Activated naive CD4-positive, alpha-beta T cell treated with Interleukin-2 at 50 U/mL for 16 hours (primary cell): Measurements from ENCODE around the gene RSPH1.
"Not testable (repeated sequence)": the region's sequence is repeated elsewhere in the genome, so short reads cannot be mapped to it uniquely, and the experiment has no call there.

Source experiments
- DNase-seq: peaks from one replicate; pipeline ENCODE4 v3.0.0-alpha.2; 2020

Gene RSPH1

GRCh38 chr21:42480736-42481135 lies 15.3 kb downstream of the RSPH1 start:
- no peak for DNase-seq

GRCh38 chr21:42479582-42479981 lies 16.4 kb downstream of the RSPH1 start:
- DNase-seq, result no peak

- DNase-seq, result no peak
Observed at GRCh38 chr21:42478504-42478903, 17.5 kb downstream of the RSPH1 start.

GRCh38 chr21:42476388-42477331 lies 19.4 kb downstream of the RSPH1 start:
- no peak for DNase-seq

- no peak for DNase-seq
Observed at GRCh38 chr21:42475526-42476387, 20.3 kb downstream of the RSPH1 start.

- DNase-seq, result no peak
Observed at GRCh38 chr21:42475036-42475435, 21.0 kb downstream of the RSPH1 start.

GRCh38 chr21:42474043-42474831 lies 21.8 kb downstream of the RSPH1 start:
- DNase-seq, result no peak

GRCh38 chr21:42473498-42474042 lies 22.5 kb downstream of the RSPH1 start:
- DNase-seq, result no peak

- DNase-seq, result no peak
Observed at GRCh38 chr21:42472521-42472920, 23.5 kb downstream of the RSPH1 start.

- no peak for DNase-seq
Observed at GRCh38 chr21:42471716-42472330, 24.2 kb downstream of the RSPH1 start.

GRCh38 chr21:42471206-42471605 lies 24.8 kb downstream of the RSPH1 start:
- DNase-seq, result no peak

- DNase-seq, result not testable (repeated sequence)
Observed at GRCh38 chr21:42469726-42470125, 26.3 kb downstream of the RSPH1 start.

- DNase-seq, result no peak
Observed at GRCh38 chr21:42469272-42469671, 26.8 kb downstream of the RSPH1 start.

- DNase-seq, result no peak
Observed at GRCh38 chr21:42468491-42469131, 27.4 kb downstream of the RSPH1 start.

GRCh38 chr21:42467140-42467983 lies 28.7 kb downstream of the RSPH1 start:
- no peak for DNase-seq

- DNase-seq, result no peak
Observed at GRCh38 chr21:42466700-42467099, 29.3 kb downstream of the RSPH1 start.

GRCh38 chr21:42465803-42466127 lies 30.3 kb downstream of the RSPH1 start:
- no peak for DNase-seq

GRCh38 chr21:42465008-42465802 lies 30.8 kb downstream of the RSPH1 start:
- no peak for DNase-seq

- peak; percentile 69 for DNase-seq
Observed at GRCh38 chr21:42463861-42464515, 32.0 kb downstream of the RSPH1 start.
